K562 (cell line): ENCODE data around the gene HOXB5. TPM values are rescaled to one million over a fixed set of nuclear protein-coding genes. Genes with fewer than 3 reads are reported as not detected.

Source experiments
- BRD4 ChIP-seq: fragments of 200-600 bp; sonication (generic); IDR thresholded peaks from 2 replicates; pipeline ENCODE4 v1.6.1; 2017; ENCODE audit warnings: inconsistent platforms
- CTBP1 ChIP-seq: fragments of 450-650 bp; IDR thresholded peaks from 2 replicates; pipeline ENCODE4 v1.6.1; 2016; ENCODE audit warnings: borderline replicate concordance
- GATA2 ChIP-seq: sonication (generic); formaldehyde crosslinking; IDR thresholded peaks from 2 replicates; pipeline ENCODE4 v1.4.0; 2020; ENCODE audit warnings: mild to moderate bottlenecking, missing genetic modification reagents
- HDGF ChIP-seq: fragments of 450-650 bp; IDR thresholded peaks from 2 replicates; pipeline ENCODE4 v1.6.1; 2016
- HNRNPUL1 ChIP-seq: fragments of 200-400 bp; formaldehyde crosslinking; IDR thresholded peaks from 2 replicates; pipeline ENCODE4 v1.6.1; 2017; ENCODE audit warnings: low read length
- KDM5B ChIP-seq: fragments of 200-600 bp; sonication (generic); IDR thresholded peaks from 2 replicates; pipeline ENCODE4 v1.6.1; 2012; ENCODE audit warnings: low read depth, mild to moderate bottlenecking, moderate library complexity, low read length, control low read depth, inconsistent platforms; ENCODE audit not compliant: insufficient replicate concordance
- MCM5 ChIP-seq: fragments of 450-650 bp; IDR thresholded peaks from 2 replicates; pipeline ENCODE4 v1.6.1; 2016; ENCODE audit warnings: low read depth
- OTX1 ChIP-seq: fragments of 450-650 bp; formaldehyde crosslinking; IDR thresholded peaks from 2 replicates; pipeline ENCODE4 v1.4.0; 2022; ENCODE audit warnings: mild to moderate bottlenecking
- PCBP1 ChIP-seq: fragments of 200-400 bp; formaldehyde crosslinking; IDR thresholded peaks from 2 replicates; pipeline ENCODE4 v1.6.1; 2018; ENCODE audit warnings: mild to moderate bottlenecking, low read depth, low read length; ENCODE audit not compliant: poor library complexity, severe bottlenecking
- RBM25 ChIP-seq: fragments of 200-400 bp; formaldehyde crosslinking; IDR thresholded peaks from 2 replicates; pipeline ENCODE4 v1.6.1; 2018; ENCODE audit warnings: low read length, low read depth, moderate library complexity; ENCODE audit not compliant: severe bottlenecking
- SIX5 ChIP-seq, 2 experiments: IDR thresholded peaks; 2 replicates each; pipeline ENCODE4 v1.6.1; 2011; ENCODE audit warnings: low read length in 2 of 2, borderline replicate concordance in 1 of 2, low read depth in 1 of 2, mild to moderate bottlenecking in 1 of 2, moderate library complexity in 1 of 2; ENCODE audit not compliant: insufficient read depth in 1 of 2
- SP1 ChIP-seq: sonication (generic); formaldehyde crosslinking; IDR thresholded peaks from 2 replicates; pipeline ENCODE4 v1.8.1; 2022; ENCODE audit warnings: mild to moderate bottlenecking, missing genetic modification reagents
- STAT5A ChIP-seq: IDR thresholded peaks from 2 replicates; pipeline ENCODE4 v1.6.1; 2012; ENCODE audit warnings: low read length, inconsistent platforms, borderline replicate concordance
- TCF7L2 ChIP-seq: fragments of 150-350 bp; IDR thresholded peaks from 2 replicates; pipeline ENCODE4 v1.6.1; 2016; ENCODE audit warnings: low read depth, mild to moderate bottlenecking, low read length, moderate library complexity
- TSC22D4 ChIP-seq: fragments of 450-650 bp; IDR thresholded peaks from 2 replicates; pipeline ENCODE4 v1.6.1; 2016; ENCODE audit warnings: missing genetic modification characterization, missing biosample characterization, control low read depth
- VEZF1 ChIP-seq: fragments of 200-800 bp; sonication (Bioruptor generic); IDR thresholded peaks from 2 replicates; pipeline ENCODE4 v1.6.1; 2017; ENCODE audit warnings: missing genetic modification characterization, missing compliant biosample characterization
- YBX1 ChIP-seq: fragments of 450-650 bp; IDR thresholded peaks from 2 replicates; pipeline ENCODE4 v1.7.1; 2016; ENCODE audit warnings: mild to moderate bottlenecking
- ZEB2 ChIP-seq: fragments of 450-650 bp; IDR thresholded peaks from 2 replicates; pipeline ENCODE4 v1.6.1; 2016
- ZNF407 ChIP-seq: fragments of 450-650 bp; IDR thresholded peaks from 2 replicates; pipeline ENCODE4 v1.6.1; 2016; ENCODE audit warnings: low read depth
- ZNF507 ChIP-seq: conservative IDR thresholded peaks from 2 replicates; pipeline ENCODE4 v1.6.1; 2017; ENCODE audit warnings: missing genetic modification characterization, missing compliant biosample characterization
- polyA plus RNA-seq, 8 experiments: library from polyadenylated mRNA; depleted of rRNA in 4 of 8; stranded (reverse) in 5 of 8; unstranded in 3 of 8; fragments of >200 nt; fragmentation: Nextera tagmentation in 2 of 8; fragmentation: Illumina TruSeq in 1 of 8; extraction: Ambion mirVana in 2 of 8; extraction: Trizol in 1 of 8; gene quantifications; 2 replicates each; pipeline versions ENCODE4 v1.2.1 to v1.2.3, GENCODE V29; 2011 to 2014; ENCODE audit warnings: inconsistent platforms in 1 of 8, missing spikeins in 1 of 8
- total RNA-seq, 7 experiments: library from RNA; depleted of rRNA in 6 of 7; stranded (reverse); fragments of >200 nt in 6 of 7; fragmentation: Illumina TruSeq in 2 of 7; extraction: Trizol in 2 of 7; gene quantifications; 2 replicates each; pipeline versions ENCODE4 v1.2.1 to v1.2.3, GENCODE V29; 2011 to 2021; ENCODE audit warnings: low replicate concordance in 1 of 7

HOXB5 gene
- total and polyA plus RNA-seq, 9 of the 15 experiments (the other 6 are each of a cell fraction or from before 2014, with no cell fraction given): 0.24 to 2.7 (median 0.65) TPM

- TF ChIP-seq ZNF407: no peak
- TF ChIP-seq VEZF1: no peak
- TF ChIP-seq SP1 (CRISPR knock-in tag): no peak
- no peak for TF ChIP-seq OTX1
- no peak for TF ChIP-seq PCBP1
- no peak for TF ChIP-seq ZNF507 (tag)
- TF ChIP-seq GATA2 (CRISPR knock-in tag): no peak
- TF ChIP-seq TCF7L2: no peak
- no peak for TF ChIP-seq HDGF
- TF ChIP-seq TSC22D4 (tag): no peak
- 0 out of 2 replicates have a peak, but pooled peaks have one; percentile 19 for TF ChIP-seq BRD4
- TF ChIP-seq ZEB2: no peak; the same call in 1 of the 2 replicates
- TF ChIP-seq SIX5 (IDR thresholded peaks at IDR 0.05; ENCODE audit: borderline replicate concordance in 1 of 2, insufficient read depth in 1 of 2, low read depth in 1 of 2, low read length in 2 of 2): no peak
- no peak for TF ChIP-seq STAT5A
- TF ChIP-seq CTBP1: no peak
- TF ChIP-seq MCM5: no peak
- peak; percentile 29 for TF ChIP-seq KDM5B
- TF ChIP-seq RBM25: no peak
- no peak for TF ChIP-seq HNRNPUL1
- no peak for TF ChIP-seq YBX1
These were observed 36.7 kb upstream of the HOXB5 start (continued) for GRCh38 chr17:48630009-48630924.
